ENCODE results near the gene SIVA1.
A peak's percentile ranks its signal among the peaks of the same experiment; 100 is the strongest.
"Not testable (repeated sequence)": the region's sequence is repeated elsewhere in the genome, so short reads cannot be mapped to it uniquely, and the experiment has no call there.

SIVA1 gene

GRCh38 chr14:104721505-104722431 lies 31.2 kb upstream of the SIVA1 start:
- no peak for DNase-seq

- DNase-seq, result no peak
These were observed 29.9 kb upstream of the SIVA1 start for GRCh38 chr14:104722938-104723650.

- DNase-seq, result peak; percentile 62
These were observed 29.1 kb upstream of the SIVA1 start, which contains the start of gene ADSS1 for GRCh38 chr14:104723651-104724406. Gene ADSS1 (plus strand): TSS chr14:104724229. CDS start chr14:104724271, 42 bp downstream.

GRCh38 chr14:104724407-104724980 lies 28.5 kb upstream of the SIVA1 start:
- no peak for DNase-seq

- peak; percentile 57 for DNase-seq
These were observed 27.8 kb upstream of the SIVA1 start for GRCh38 chr14:104724981-104725771.

- no peak for DNase-seq
These were observed 27.0 kb upstream of the SIVA1 start for GRCh38 chr14:104725772-104726548.

- no peak for DNase-seq
These were observed 26.1 kb upstream of the SIVA1 start for GRCh38 chr14:104726600-104727451.

GRCh38 chr14:104728631-104729030 lies 24.3 kb upstream of the SIVA1 start:
- DNase-seq, result no peak

- DNase-seq, result not testable (repeated sequence)
These were observed 23.6 kb upstream of the SIVA1 start for GRCh38 chr14:104729176-104729834.

GRCh38 chr14:104729835-104730181 lies 23.1 kb upstream of the SIVA1 start:
- DNase-seq, result no peak

- DNase-seq, result no peak
These were observed 22.5 kb upstream of the SIVA1 start for GRCh38 chr14:104730487-104730886.

GRCh38 chr14:104731320-104732294 lies 21.3 kb upstream of the SIVA1 start:
- peak; percentile 48 for DNase-seq

GRCh38 chr14:104732355-104732804 lies 20.6 kb upstream of the SIVA1 start:
- DNase-seq, result peak; percentile 67

- no peak for DNase-seq
These were observed 19.8 kb upstream of the SIVA1 start for GRCh38 chr14:104732931-104733681.

GRCh38 chr14:104734051-104734587 lies 18.8 kb upstream of the SIVA1 start:
- DNase-seq, result no peak

GRCh38 chr14:104734601-104734990 lies 18.4 kb upstream of the SIVA1 start:
- DNase-seq, result no peak

All from hematopoietic multipotent progenitor cell treated with erythropoietin and hydrocortisone succinate and interleukin-3 and kit ligand, for 6 days (in vitro differentiated cells).